Stimulated activated CD4-positive, alpha-beta T cell treated with anti-CD3 and anti-CD28 coated beads, Interleukin-4, amount 100 ng/mL, for 4 hours (primary cell): ENCODE results near the gene SEBOX.
"Not testable (repeated sequence)": the region's sequence is repeated elsewhere in the genome, so short reads cannot be mapped to it uniquely, and the experiment has no call there.

Experiments used
- DNase-seq, 2 experiments: peaks; one replicate each; pipeline ENCODE4 v3.0.0-alpha.2; 2020

The SEBOX gene

GRCh38 chr17:28367641-28368305 is 2.8 kb upstream of the SEBOX start:
- no peak for DNase-seq

GRCh38 chr17:28366605-28367004 is 1.6 kb upstream of the SEBOX start:
- DNase-seq: no peak

GRCh38 chr17:28365487-28365886 is 488 bp upstream of the SEBOX start:
- no peak for DNase-seq

- DNase-seq: no peak
Measured at GRCh38 chr17:28363776-28364650, 986 bp downstream of the SEBOX start.

- no peak for DNase-seq
Measured at GRCh38 chr17:28363186-28363585, 1.8 kb downstream of the SEBOX start.

GRCh38 chr17:28357901-28358197 is 7.2 kb downstream of the SEBOX start:
- no peak for DNase-seq

GRCh38 chr17:28357061-28357900 is 7.7 kb downstream of the SEBOX start, which contains the start of gene POLDIP2:
Gene POLDIP2 (minus strand): TSS chr17:28357527. CDS start chr17:28357448, 79 bp downstream.
- peak; percentile 93 to 94 for DNase-seq

GRCh38 chr17:28350271-28350670 is 14.7 kb downstream of the SEBOX start:
- no peak for DNase-seq

GRCh38 chr17:28348979-28349378 is 16.0 kb downstream of the SEBOX start:
- no peak for DNase-seq

- DNase-seq: no peak
Measured at GRCh38 chr17:28347261-28347891, 17.6 kb downstream of the SEBOX start.

- DNase-seq: no peak
Measured at GRCh38 chr17:28346746-28347246, 18.2 kb downstream of the SEBOX start.

- no peak for DNase-seq
Measured at GRCh38 chr17:28346199-28346580, 18.8 kb downstream of the SEBOX start.

- no peak for DNase-seq
Measured at GRCh38 chr17:28345419-28346198, 19.4 kb downstream of the SEBOX start.

GRCh38 chr17:28344435-28344901 is 20.5 kb downstream of the SEBOX start:
- DNase-seq: no peak

GRCh38 chr17:28344011-28344410 is 21.0 kb downstream of the SEBOX start:
- no peak for DNase-seq

- no peak for DNase-seq
Measured at GRCh38 chr17:28343491-28343932, 21.5 kb downstream of the SEBOX start.

- DNase-seq: no peak
Measured at GRCh38 chr17:28342313-28342712, 22.7 kb downstream of the SEBOX start.

GRCh38 chr17:28341516-28341915 is 23.5 kb downstream of the SEBOX start:
- no peak for DNase-seq

- no peak for DNase-seq
Measured at GRCh38 chr17:28340374-28340773, 24.6 kb downstream of the SEBOX start.

- no peak for DNase-seq
Measured at GRCh38 chr17:28339431-28339830, 25.6 kb downstream of the SEBOX start.

- not testable (repeated sequence) for DNase-seq
Measured at GRCh38 chr17:28338769-28339212, 26.2 kb downstream of the SEBOX start.
